Thyroid gland (tissue), 4 donors: Measurements from ENCODE around the gene DDX59. TPM values are rescaled to one million over a fixed set of nuclear protein-coding genes. Genes with fewer than 3 reads are reported as not detected.

Experiments
- DNase-seq, 2 donors: peaks; one replicate each; pipeline ENCODE4 v3.0.0-alpha.2; 2019
- H3K27ac ChIP-seq, 3 donors: fragments of 200-600 bp; sonication (generic); 1 replicate in 2 of 3; 2 replicates in 1 of 3; pipeline ENCODE4 v1.5.1; 2016 to 2019; ENCODE audit warnings: mild to moderate bottlenecking in 1 of 3, moderate library complexity in 1 of 3
- H3K27me3 ChIP-seq: fragments of 200-600 bp; sonication (generic); one replicate; pipeline ENCODE4 v1.5.1; 2019
- H3K36me3 ChIP-seq, 2 donors: fragments of 200-600 bp; sonication (generic); one replicate each; pipeline ENCODE4 v1.5.1; 2016 to 2019
- H3K4me1 ChIP-seq, 2 donors: fragments of 200-600 bp; sonication (generic); one replicate each; pipeline ENCODE4 v1.5.1; 2017 to 2019
- H3K4me3 ChIP-seq, 3 donors: fragments of 200-600 bp; sonication (generic); replicated peaks in 1 of 3; 1 replicate in 2 of 3; 2 replicates in 1 of 3; pipeline ENCODE4 v1.5.1; 2016; ENCODE audit warnings: mild to moderate bottlenecking in 1 of 3
- H3K9me3 ChIP-seq: fragments of 200-600 bp; sonication (generic); one replicate; pipeline ENCODE4 v1.5.1; 2017
- CTCF ChIP-seq, 6 experiments: fragments of 200-600 bp in 3 of 6; fragments of 450-650 bp in 3 of 6; sonication (generic) in 3 of 6; IDR thresholded peaks; one replicate each; pipeline ENCODE4 v1.5.1; 2016 to 2019; ENCODE audit warnings: antibody characterized with exemption in 6 of 6, mild to moderate bottlenecking in 2 of 6, inconsistent platforms in 1 of 6, moderate library complexity in 1 of 6
- POLR2A ChIP-seq, 2 donors: fragments of 450-650 bp; IDR thresholded peaks; one replicate each; pipeline ENCODE4 v1.6.1; 2017; ENCODE audit warnings: antibody characterized with exemption in 2 of 2, mild to moderate bottlenecking in 2 of 2, moderate library complexity in 1 of 2
- WGBS, 2 donors: methylation state at CpG; one replicate each; pipeline ENCODE4 v1.1.5; 2017; 5-methylcytosine and 5-hydroxymethylcytosine counted together
- intact Hi-C: fragments of 100-400 bp; cut with DNase I; formaldehyde crosslinking; loops from one replicate; pipeline ENCODE4 v1.15.1; 2023
- total RNA-seq, 4 donors: library from RNA; depleted of rRNA; stranded (reverse); fragments of >200 nt; gene quantifications; one replicate each; pipeline ENCODE4 v1.2.3, GENCODE V29; 2016

Gene DDX59
- total RNA-seq, 4 donors from 2014 or later = 18.3 to 33.2 (median 28.7) TPM

DNA sequence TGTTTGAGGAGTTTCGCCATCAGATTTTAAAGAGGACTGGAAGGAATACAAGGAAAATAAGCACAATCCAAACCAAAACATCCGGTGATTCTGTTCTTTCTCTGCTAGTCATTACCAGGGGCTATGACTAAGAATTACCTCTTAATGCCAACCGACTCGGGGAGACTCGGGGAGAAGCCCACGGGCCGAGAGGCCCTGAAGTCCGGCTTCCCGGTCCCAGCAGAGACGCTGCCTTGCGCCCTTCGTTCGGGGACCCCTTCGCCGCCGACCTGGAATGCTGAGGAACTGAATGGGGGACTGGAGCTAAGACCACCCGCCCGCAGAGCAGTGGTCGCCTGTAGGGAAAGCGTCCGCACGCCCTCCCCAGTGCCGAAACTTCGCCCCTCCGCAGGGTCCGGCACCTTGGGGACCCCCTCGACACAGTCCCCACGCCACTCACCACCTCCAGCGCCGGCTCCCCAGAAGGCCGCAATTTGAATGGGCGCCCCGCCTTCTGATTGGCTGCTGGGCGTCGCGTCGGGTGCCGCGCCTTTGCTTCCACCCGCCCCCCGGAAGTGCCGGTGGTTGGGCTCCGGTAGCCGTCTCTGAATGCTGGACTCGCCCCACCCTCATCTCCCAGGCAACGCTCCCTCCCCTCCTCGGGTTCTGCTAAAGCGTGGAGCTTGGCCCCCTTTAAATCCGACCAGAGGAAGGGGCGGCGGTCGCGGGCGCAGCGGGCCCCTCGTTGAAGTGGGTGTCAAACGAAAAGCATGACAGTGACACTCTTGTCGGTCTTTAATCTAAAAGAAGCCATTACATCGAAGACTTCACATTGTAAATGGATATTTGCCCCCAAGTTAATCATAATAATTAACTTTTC lies 49.2 kb downstream of the DDX59 start, which contains the start of gene KIF14:
KIF14 (minus strand) TSS at position 479 of the 859 bp plus-strand sequence. CDS start 2,028 bp downstream, outside the sequence.
- no peak within 1 kb of the TSS for H3K27ac ChIP-seq
- intact Hi-C loops = loop anchor here (10.0 kb wide), 1 partner anchor 114 kb away; the partner anchor contains the start of gene CAMSAP2
- 0 to 2% methylated on average over 27 to 48 of the region's 59 CpGs for WGBS, 2 donors
- DNase-seq = peak; percentile 93
- H3K9me3 ChIP-seq = no peaks in the 10 kb centered on the region
- H3K36me3 ChIP-seq = no peaks in the 10 kb centered on the region
- H3K4me1 ChIP-seq = peaks cover 0 to 7% of the 10 kb centered on the region in 2 donors
- TF ChIP-seq POLR2A (IDR thresholded peaks at IDR 0.05) = no peak
- TF ChIP-seq CTCF (IDR thresholded peaks at IDR 0.05) = no peak
- H3K4me3 ChIP-seq = peak within 1 kb of the TSS in 2 of 3 donors; percentile 47 to 81
- no peaks in the 10 kb centered on the region for H3K27me3 ChIP-seq

DNA sequence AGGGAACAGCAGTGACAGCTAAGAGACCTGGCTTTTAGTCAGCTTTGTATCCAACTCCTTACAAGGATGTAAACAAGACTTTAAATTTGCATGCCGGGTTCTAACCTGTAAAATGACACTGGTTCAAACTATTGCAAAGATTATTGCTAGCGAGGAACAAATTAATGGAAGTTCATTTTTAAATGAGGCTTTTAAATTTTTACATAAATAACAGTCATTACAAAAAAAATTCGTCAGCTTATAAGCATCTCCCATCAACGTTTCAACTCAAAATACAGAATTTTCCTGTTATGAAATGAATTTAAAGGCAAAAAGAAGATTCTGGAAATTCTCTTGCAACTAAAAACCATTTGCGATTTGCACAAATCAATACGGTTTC lies 49.8 kb downstream of the DDX59 start:
- H3K9me3 ChIP-seq = no peaks in the 10 kb centered on the region
- DNase-seq = no peak
- intact Hi-C loops = loop anchor here (5.0 to 10.0 kb wide), 2 partner anchors 115 to 182 kb away; partner anchors contain the start of gene CAMSAP2
- H3K27ac ChIP-seq = no peak overlapping the region
- H3K4me3 ChIP-seq = peak overlapping the region in 2 of 3 donors; percentile 47 to 81
- no peaks in the 10 kb centered on the region for H3K36me3 ChIP-seq
- H3K27me3 ChIP-seq = no peaks in the 10 kb centered on the region
- H3K4me1 ChIP-seq = peaks cover 0 to 7% of the 10 kb centered on the region in 2 donors
- TF ChIP-seq POLR2A (IDR thresholded peaks at IDR 0.05) (no peak), CTCF (IDR thresholded peaks at IDR 0.05) (no peak)
- WGBS, 2 donors = 9 to 18% methylated on average over 6 of the region's 6 CpGs

DNA sequence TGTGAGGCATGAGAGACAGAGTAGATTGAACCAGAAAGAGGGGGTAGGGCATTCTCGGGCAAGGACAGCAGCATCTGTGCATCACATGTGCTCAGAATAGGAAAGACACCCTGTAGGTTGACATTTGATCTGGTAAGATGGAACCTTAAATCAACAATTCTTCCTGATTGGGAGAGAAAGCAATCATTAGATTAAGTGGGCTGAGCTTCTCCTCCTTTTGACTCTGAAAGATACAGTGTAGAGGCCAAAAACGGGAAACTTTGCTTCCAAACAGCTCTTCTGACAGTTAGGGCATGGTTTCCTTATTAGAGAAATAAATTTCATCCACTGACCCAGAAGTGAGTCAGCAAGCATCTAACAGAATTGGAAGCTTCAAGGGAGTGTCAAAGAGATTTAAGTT lies 58.9 kb downstream of the DDX59 start:
- Histone ChIP-seq H3K27me3 (no peaks in the 10 kb centered on the region), H3K27ac (no peak overlapping the region), H3K9me3 (no peaks in the 10 kb centered on the region), H3K36me3 (no peaks in the 10 kb centered on the region), H3K4me3 (no peak overlapping the region), H3K4me1 (no peaks in the 10 kb centered on the region)
- WGBS, 2 donors = 65 to 76% methylated on average over 2 of the region's 2 CpGs
- intact Hi-C loops = no loop called here
- no peak for DNase-seq
- no peak for TF ChIP-seq POLR2A (IDR thresholded peaks at IDR 0.05)
- TF ChIP-seq CTCF (IDR thresholded peaks at IDR 0.05) = no peak

DNA sequence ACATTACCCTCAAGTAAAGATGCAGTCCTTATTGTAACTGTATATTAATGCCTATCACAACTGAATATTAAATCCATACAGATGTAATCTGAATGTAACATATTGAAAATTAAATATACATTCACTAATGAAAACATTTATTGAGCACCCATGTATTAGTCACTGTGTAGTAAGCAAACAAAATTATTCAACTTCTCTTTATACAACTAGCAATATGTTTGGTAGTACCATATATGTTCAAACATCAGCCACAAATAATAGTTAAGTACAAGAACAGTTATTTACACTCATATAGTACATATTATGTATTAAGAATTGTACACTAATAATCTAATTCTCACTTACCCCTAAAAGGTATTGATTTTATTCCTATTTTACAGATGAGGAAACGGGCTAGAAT lies 67.1 kb downstream of the DDX59 start:
- no peak for TF ChIP-seq POLR2A (IDR thresholded peaks at IDR 0.05)
- no peak for TF ChIP-seq CTCF (IDR thresholded peaks at IDR 0.05)
- Histone ChIP-seq H3K27ac (no peak overlapping the region), H3K4me3 (no peak overlapping the region), H3K9me3 (no peaks in the 10 kb centered on the region), H3K27me3 (no peaks in the 10 kb centered on the region), H3K36me3 (no peaks in the 10 kb centered on the region), H3K4me1 (no peaks in the 10 kb centered on the region)
- intact Hi-C loops = no loop called here
- 100% methylated on average over 1 of the region's 1 CpG for WGBS, 2 donors
- no peak for DNase-seq

Other genes with a start within 250 kb of the DDX59 start
- under 1 TPM; 0.05 to 0.42 (median 0.18) TPM for gene KIF14, start 49.2 kb downstream of the DDX59 start, total RNA-seq
- 10 to 100 TPM; 36.3 to 53.5 (median 41.8) TPM for gene CAMSAP2, start 69.0 kb upstream of the DDX59 start, total RNA-seq
- gene GPR25, start 203.1 kb upstream of the DDX59 start, total RNA-seq = under 1 TPM in 1 of 4 donors, not detected in 3; 0.27 TPM
- under 1 TPM in 1 of 4 donors, not detected in 3; 0.27 TPM for gene INAVA, start 225.0 kb upstream of the DDX59 start, total RNA-seq